SK-N-SH (cell line): ENCODE measurements around the gene EVC2. TPM values are rescaled to one million over a fixed set of nuclear protein-coding genes. Genes with fewer than 3 reads are reported as not detected.

Source experiments
- CTCF ChIA-PET: fragments of 300-600, 350-600 bp; formaldehyde crosslinking; extraction: SDS; loops from one replicate; lab custom pipeline; 2021; lab: Yijun Ruan, JAX
- POLR2A ChIA-PET: fragments of 350-600 bp; sonication (Branson Sonifier 250); formaldehyde crosslinking; extraction: SDS; loops from one replicate; lab custom pipeline; 2020; ENCODE audit warnings: antibody characterized with exemption, inconsistent platforms; lab: Yijun Ruan, JAX
- DNase-seq: peaks from one replicate; pipeline ENCODE4 v3.0.0; 2012
- H2AFZ ChIP-seq: fragments of 200-600 bp; sonication (generic); 2 replicates; pipeline ENCODE4 v1.8.1; 2016; ENCODE audit warnings: antibody characterized with exemption, mild to moderate bottlenecking, low read depth
- H3F3A ChIP-seq: fragments of 200-600 bp; sonication (generic); replicated peaks from 2 replicates; pipeline ENCODE3; 2016; ENCODE audit warnings: antibody characterized with exemption, mild to moderate bottlenecking; ENCODE audit not compliant: insufficient read depth
- H3K27ac ChIP-seq, 2 experiments: fragments of 200-500 bp in 1 of 2; fragments of 200-600 bp in 1 of 2; sonication (Bioruptor generic) in 1 of 2; sonication (generic), shearing (Covaris generic) in 1 of 2; 2 replicates each; pipeline versions ENCODE4 v1.5.1 to v1.6.1; 2014 to 2016; ENCODE audit warnings: low read depth in 2 of 2, inconsistent platforms in 1 of 2, low read length in 1 of 2, mild to moderate bottlenecking in 1 of 2, mixed read lengths in 1 of 2
- H3K27me3 ChIP-seq: fragments of 200-600 bp; sonication (generic), shearing (Covaris generic); 2 replicates; pipeline ENCODE4 v1.6.1; 2016; ENCODE audit warnings: mixed run types; ENCODE audit not compliant: insufficient read depth
- H3K36me3 ChIP-seq, 2 experiments: fragments of 200-500 bp in 1 of 2; fragments of 200-600 bp in 1 of 2; sonication (Bioruptor generic) in 1 of 2; sonication (generic) in 1 of 2; replicated peaks in 1 of 2; 2 replicates each; pipeline versions ENCODE3 to v1.5.1; 2014 to 2016; ENCODE audit warnings: low read length in 1 of 2, mild to moderate bottlenecking in 1 of 2; ENCODE audit not compliant: insufficient read depth in 2 of 2, control insufficient read depth in 1 of 2
- H3K4me1 ChIP-seq, 2 experiments: fragments of 200-500 bp in 1 of 2; fragments of 200-600 bp in 1 of 2; sonication (Bioruptor generic) in 1 of 2; sonication (generic), shearing (Covaris generic) in 1 of 2; 2 replicates each; pipeline versions ENCODE4 v1.5.1 to v1.6.1; 2014 to 2016; ENCODE audit warnings: low read depth in 1 of 2, low read length in 1 of 2, mixed run types in 1 of 2; ENCODE audit not compliant: insufficient read depth in 2 of 2, control insufficient read depth in 1 of 2
- H3K4me2 ChIP-seq: fragments of 200-600 bp; sonication (generic), shearing (Covaris generic); 2 replicates; pipeline ENCODE4 v1.6.1; 2017; ENCODE audit warnings: mixed run types
- H3K4me3 ChIP-seq, 2 experiments: fragments of 200-500 bp in 1 of 2; fragments of 200-600 bp in 1 of 2; sonication (Bioruptor generic) in 1 of 2; sonication (generic), shearing (Covaris generic) in 1 of 2; 2 replicates each; pipeline versions ENCODE4 v1.5.1 to v1.8.1; 2014 to 2016; ENCODE audit warnings: low read depth in 2 of 2, inconsistent platforms in 1 of 2, low read length in 1 of 2, mild to moderate bottlenecking in 1 of 2, mixed read lengths in 1 of 2, moderate library complexity in 1 of 2
- H3K79me2 ChIP-seq: fragments of 200-600 bp; sonication (generic); 2 replicates; pipeline ENCODE4 v1.8.1; 2017; ENCODE audit warnings: mild to moderate bottlenecking; ENCODE audit not compliant: insufficient read depth
- H3K9ac ChIP-seq: fragments of 200-600 bp; sonication (generic); 2 replicates; pipeline ENCODE4 v1.6.1; 2017; ENCODE audit warnings: mixed run types
- H3K9me2 ChIP-seq: fragments of 200-600 bp; sonication (generic); 2 replicates; pipeline ENCODE4 v1.6.1; 2017; ENCODE audit warnings: mixed run types
- H3K9me3 ChIP-seq: fragments of 200-600 bp; sonication (generic); 2 replicates; pipeline ENCODE4 v1.6.1; 2017; ENCODE audit warnings: mixed run types, mild to moderate bottlenecking, moderate library complexity
- H4K20me1 ChIP-seq: fragments of 200-600 bp; sonication (generic); 2 replicates; pipeline ENCODE4 v1.6.1; 2017; ENCODE audit warnings: mild to moderate bottlenecking, mixed run types; ENCODE audit not compliant: insufficient read depth
- ELF1 ChIP-seq: IDR thresholded peaks from 2 replicates; pipeline ENCODE4 v1.4.0; 2012
- EP300 ChIP-seq, 2 experiments: IDR thresholded peaks; 2 replicates each; pipeline versions ENCODE4 v1.4.0 to v1.6.1; 2012; ENCODE audit warnings: borderline replicate concordance in 1 of 2, low read depth in 1 of 2, low read length in 1 of 2
- EZH2phosphoT487 ChIP-seq: fragments of 200-600 bp; sonication (generic); IDR thresholded peaks from 2 replicates; pipeline ENCODE4 v1.6.1; 2017; ENCODE audit warnings: low read depth, mixed run types, mild to moderate bottlenecking, antibody characterized with exemption, moderate library complexity, borderline replicate concordance
- FOXM1 ChIP-seq: IDR thresholded peaks from 2 replicates; pipeline ENCODE4 v1.4.0; 2012; ENCODE audit warnings: low read depth, mild to moderate bottlenecking
- GABPA ChIP-seq: IDR thresholded peaks from 2 replicates; pipeline ENCODE4 v1.4.0; 2012; ENCODE audit warnings: low read depth, mild to moderate bottlenecking
- JUND ChIP-seq: IDR thresholded peaks from 2 replicates; pipeline ENCODE4 v1.4.0; 2012
- NFIC ChIP-seq: IDR thresholded peaks from 2 replicates; pipeline ENCODE4 v1.4.0; 2012; ENCODE audit warnings: borderline replicate concordance
- SIN3A ChIP-seq: IDR thresholded peaks from 2 replicates; pipeline ENCODE4 v1.6.1; 2012; ENCODE audit warnings: low read depth, mild to moderate bottlenecking, low read length, moderate library complexity, borderline replicate concordance
- TEAD4 ChIP-seq: IDR thresholded peaks from 2 replicates; pipeline ENCODE4 v1.4.0; 2012; ENCODE audit warnings: mild to moderate bottlenecking, borderline replicate concordance; ENCODE audit not compliant: insufficient read depth
- YY1 ChIP-seq: IDR thresholded peaks from 2 replicates; pipeline ENCODE4 v1.4.0; 2012; ENCODE audit warnings: low read depth, mild to moderate bottlenecking
- WGBS: methylation state at CpG from one replicate; pipeline ENCODE4 v1.1.6; 2017; ENCODE audit warnings: low lambda C conversion rate; 5-methylcytosine and 5-hydroxymethylcytosine counted together
- polyA plus RNA-seq, 3 experiments: library from polyadenylated mRNA; depleted of rRNA; stranded (reverse); fragments of >200 nt; gene quantifications; 2 replicates each; pipeline ENCODE4 v1.2.3, GENCODE V29; 2012
- TF ChIP-seq, protein P1 (sequence below): IDR thresholded peaks from 2 replicates; pipeline ENCODE4; 2012
- TF ChIP-seq, protein P2 (sequence below): IDR thresholded peaks from 2 replicates; pipeline ENCODE4 v1.6.1; 2012; ENCODE audit warnings: mild to moderate bottlenecking, low read depth, low read length, moderate library complexity
- TF ChIP-seq, protein P3 (sequence below): fragments of 150-350 bp; IDR thresholded peaks from 2 replicates; pipeline ENCODE4 v1.6.1; 2016; ENCODE audit warnings: mild to moderate bottlenecking, low read depth, low read length
- TF ChIP-seq, protein P4 (sequence below): IDR thresholded peaks from 2 replicates; pipeline ENCODE4 v1.4.0; 2012; ENCODE audit warnings: low read depth, borderline replicate concordance

EVC2 gene
- polyA plus RNA-seq, 1 of the 3 experiments (the other 2 are of a cell fraction): not detected

DNA sequence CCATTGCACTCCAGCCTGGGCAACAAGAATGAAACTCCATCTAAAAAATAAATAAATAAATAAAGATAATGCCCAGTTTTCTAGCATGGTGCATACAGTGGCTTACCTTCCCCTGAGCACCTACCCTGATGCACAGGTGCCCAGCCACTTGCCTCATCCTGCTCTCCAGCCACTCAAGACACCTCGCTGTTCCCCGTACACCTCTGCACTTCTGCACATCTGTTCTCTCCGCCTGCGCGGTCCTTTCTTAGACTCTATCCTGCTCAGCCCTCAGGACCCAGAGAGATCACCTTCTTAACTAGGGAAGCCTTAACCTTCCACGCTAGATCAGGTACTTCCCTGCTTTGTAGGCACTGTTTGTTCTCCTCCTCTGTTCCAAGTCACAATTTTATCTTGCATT is 5.5 kb upstream of the EVC2 start (continued):
- TF ChIP-seq, protein P1, sequence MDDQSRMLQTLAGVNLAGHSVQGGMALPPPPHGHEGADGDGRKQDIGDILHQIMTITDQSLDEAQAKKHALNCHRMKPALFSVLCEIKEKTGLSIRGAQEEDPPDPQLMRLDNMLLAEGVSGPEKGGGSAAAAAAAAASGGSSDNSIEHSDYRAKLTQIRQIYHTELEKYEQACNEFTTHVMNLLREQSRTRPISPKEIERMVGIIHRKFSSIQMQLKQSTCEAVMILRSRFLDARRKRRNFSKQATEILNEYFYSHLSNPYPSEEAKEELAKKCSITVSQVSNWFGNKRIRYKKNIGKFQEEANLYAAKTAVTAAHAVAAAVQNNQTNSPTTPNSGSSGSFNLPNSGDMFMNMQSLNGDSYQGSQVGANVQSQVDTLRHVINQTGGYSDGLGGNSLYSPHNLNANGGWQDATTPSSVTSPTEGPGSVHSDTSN: no peak
- TF ChIP-seq TEAD4 (no peak), NFIC (no peak), ELF1 (no peak)
- TF ChIP-seq, all 33 proteins: peak for 0

DNA sequence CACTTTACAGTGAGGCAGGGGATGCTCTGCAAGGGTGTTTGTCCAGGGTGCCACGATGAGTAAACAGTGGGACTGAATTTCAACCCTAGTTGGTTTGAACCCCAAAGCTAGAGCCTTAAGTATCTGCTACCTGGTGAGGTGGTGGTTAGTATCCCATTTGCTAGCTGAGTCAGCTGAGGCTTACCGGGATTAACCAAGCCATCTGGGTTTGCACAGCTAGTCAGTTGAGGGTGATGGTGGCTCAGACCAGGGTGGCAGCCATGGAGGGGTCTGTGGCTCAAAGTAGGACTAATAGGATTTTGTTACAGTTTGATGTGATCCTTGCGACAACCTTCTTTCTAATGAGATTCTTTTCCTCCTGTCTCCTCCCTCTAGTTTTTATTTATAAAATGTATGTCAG is 4.6 kb upstream of the EVC2 start:
- Histone ChIP-seq H3K4me3 (no peak overlapping the region), H3K4me1 (peaks cover 3 to 21% of the 10 kb centered on the region in 2 experiments; a peak in 1 of 4 replicates), H3K27me3 (no peaks in the 10 kb centered on the region), H3F3A (no peaks in the 10 kb centered on the region), H3K9me3 (no peaks in the 10 kb centered on the region), H3K4me2 (peak overlapping the region; percentile 81; the same call in 1 of the 2 replicates), H4K20me1 (no peaks in the 10 kb centered on the region), H3K79me2 (peaks cover 64% of the 10 kb centered on the region), H3K36me3 (peaks cover 0 to 12% of the 10 kb centered on the region in 2 experiments), H3K9me2 (no peaks in the 10 kb centered on the region), H3K9ac (no peak overlapping the region), H3K27ac (no peak overlapping the region), H2AFZ (no peak overlapping the region)
- DNase-seq: no peak
- POLR2A ChIA-PET: no interaction called here
- 60% methylated on average over 3 of the region's 3 CpGs for WGBS
- CTCF ChIA-PET: no interaction called here
- TF ChIP-seq EZH2phosphoT487 (no peak), YY1 (no peak), EP300 (IDR thresholded peaks at IDR 0.05; ENCODE audit: borderline replicate concordance in 1 of 2, low read depth in 1 of 2, low read length in 1 of 2) (no peak), FOXM1 (no peak), SIN3A (no peak), GABPA (no peak), JUND (no peak)
- TF ChIP-seq, protein P2, sequence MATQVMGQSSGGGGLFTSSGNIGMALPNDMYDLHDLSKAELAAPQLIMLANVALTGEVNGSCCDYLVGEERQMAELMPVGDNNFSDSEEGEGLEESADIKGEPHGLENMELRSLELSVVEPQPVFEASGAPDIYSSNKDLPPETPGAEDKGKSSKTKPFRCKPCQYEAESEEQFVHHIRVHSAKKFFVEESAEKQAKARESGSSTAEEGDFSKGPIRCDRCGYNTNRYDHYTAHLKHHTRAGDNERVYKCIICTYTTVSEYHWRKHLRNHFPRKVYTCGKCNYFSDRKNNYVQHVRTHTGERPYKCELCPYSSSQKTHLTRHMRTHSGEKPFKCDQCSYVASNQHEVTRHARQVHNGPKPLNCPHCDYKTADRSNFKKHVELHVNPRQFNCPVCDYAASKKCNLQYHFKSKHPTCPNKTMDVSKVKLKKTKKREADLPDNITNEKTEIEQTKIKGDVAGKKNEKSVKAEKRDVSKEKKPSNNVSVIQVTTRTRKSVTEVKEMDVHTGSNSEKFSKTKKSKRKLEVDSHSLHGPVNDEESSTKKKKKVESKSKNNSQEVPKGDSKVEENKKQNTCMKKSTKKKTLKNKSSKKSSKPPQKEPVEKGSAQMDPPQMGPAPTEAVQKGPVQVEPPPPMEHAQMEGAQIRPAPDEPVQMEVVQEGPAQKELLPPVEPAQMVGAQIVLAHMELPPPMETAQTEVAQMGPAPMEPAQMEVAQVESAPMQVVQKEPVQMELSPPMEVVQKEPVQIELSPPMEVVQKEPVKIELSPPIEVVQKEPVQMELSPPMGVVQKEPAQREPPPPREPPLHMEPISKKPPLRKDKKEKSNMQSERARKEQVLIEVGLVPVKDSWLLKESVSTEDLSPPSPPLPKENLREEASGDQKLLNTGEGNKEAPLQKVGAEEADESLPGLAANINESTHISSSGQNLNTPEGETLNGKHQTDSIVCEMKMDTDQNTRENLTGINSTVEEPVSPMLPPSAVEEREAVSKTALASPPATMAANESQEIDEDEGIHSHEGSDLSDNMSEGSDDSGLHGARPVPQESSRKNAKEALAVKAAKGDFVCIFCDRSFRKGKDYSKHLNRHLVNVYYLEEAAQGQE: no peak
- TF ChIP-seq, protein P3, sequence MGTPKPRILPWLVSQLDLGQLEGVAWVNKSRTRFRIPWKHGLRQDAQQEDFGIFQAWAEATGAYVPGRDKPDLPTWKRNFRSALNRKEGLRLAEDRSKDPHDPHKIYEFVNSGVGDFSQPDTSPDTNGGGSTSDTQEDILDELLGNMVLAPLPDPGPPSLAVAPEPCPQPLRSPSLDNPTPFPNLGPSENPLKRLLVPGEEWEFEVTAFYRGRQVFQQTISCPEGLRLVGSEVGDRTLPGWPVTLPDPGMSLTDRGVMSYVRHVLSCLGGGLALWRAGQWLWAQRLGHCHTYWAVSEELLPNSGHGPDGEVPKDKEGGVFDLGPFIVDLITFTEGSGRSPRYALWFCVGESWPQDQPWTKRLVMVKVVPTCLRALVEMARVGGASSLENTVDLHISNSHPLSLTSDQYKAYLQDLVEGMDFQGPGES: no peak
- TF ChIP-seq, protein P4, sequence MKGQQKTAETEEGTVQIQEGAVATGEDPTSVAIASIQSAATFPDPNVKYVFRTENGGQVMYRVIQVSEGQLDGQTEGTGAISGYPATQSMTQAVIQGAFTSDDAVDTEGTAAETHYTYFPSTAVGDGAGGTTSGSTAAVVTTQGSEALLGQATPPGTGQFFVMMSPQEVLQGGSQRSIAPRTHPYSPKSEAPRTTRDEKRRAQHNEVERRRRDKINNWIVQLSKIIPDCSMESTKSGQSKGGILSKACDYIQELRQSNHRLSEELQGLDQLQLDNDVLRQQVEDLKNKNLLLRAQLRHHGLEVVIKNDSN: no peak
- TF ChIP-seq, protein P1: no peak
